Endothelial cell of umbilical vein (primary cell): ENCODE measurements around the gene KCNJ5. TPM values are rescaled to one million over a fixed set of nuclear protein-coding genes. Genes with fewer than 3 reads are reported as not detected.

Source experiments
- BruUV-seq: library from RNA; stranded (reverse); fragments of 400-500 nt; replicated peaks from 2 replicates; lab custom pipeline; 2021; lab: Mats Ljungman, UMichigan
- CTCF ChIA-PET: fragments of 300-600, 350-600 bp; sonication (Branson Sonifier 250); formaldehyde crosslinking; loops from one replicate; lab custom pipeline; 2021; ENCODE audit warnings: antibody characterized with exemption, inconsistent platforms; lab: Charles Lee
- POLR2A ChIA-PET: fragments of 300-600, 350-600 bp; sonication (Branson Sonifier 250); formaldehyde crosslinking; loops from one replicate; lab custom pipeline; 2021; ENCODE audit warnings: antibody characterized with exemption, inconsistent platforms; lab: Charles Lee
- DNase-seq: peaks from one replicate; pipeline ENCODE4 v3.0.0-alpha.2; 2011; ENCODE audit warnings: low read depth, low spot score
- FAIRE-seq: peaks from 2 replicates; lab custom pipeline; 2011; peaks lifted over from hg19 to GRCh38; lab: Jason Lieb, UNC
- H2AFZ ChIP-seq: 2 replicates; pipeline ENCODE4 v1.6.0; 2012; ENCODE audit warnings: low read depth, low read length, control low read depth, inconsistent platforms
- H3K27ac ChIP-seq: 2 replicates; pipeline ENCODE4 v1.5.1; 2011; ENCODE audit warnings: low read depth, mild to moderate bottlenecking, control low read depth, low read length, moderate library complexity; ENCODE audit not compliant: insufficient read depth
- H3K27me3 ChIP-seq, 2 experiments: 2 replicates each; pipeline versions ENCODE4 v1.6.0 to v1.6.1; 2011; ENCODE audit warnings: low read length in 2 of 2, mixed read lengths in 1 of 2; ENCODE audit not compliant: control insufficient read depth in 2 of 2, insufficient read depth in 2 of 2
- H3K36me3 ChIP-seq, 2 experiments: 2 replicates in 1 of 2; 3 replicates in 1 of 2; pipeline ENCODE4 v1.5.1; 2011; ENCODE audit warnings: low read length in 2 of 2, mild to moderate bottlenecking in 1 of 2, moderate library complexity in 1 of 2; ENCODE audit not compliant: control insufficient read depth in 2 of 2, insufficient read depth in 2 of 2; ENCODE audit errors: extremely low read depth in 1 of 2
- H3K4me1 ChIP-seq: 3 replicates; pipeline ENCODE4 v1.5.1; 2011; ENCODE audit warnings: mild to moderate bottlenecking, low read length; ENCODE audit not compliant: control insufficient read depth, insufficient read depth; ENCODE audit errors: extremely low read depth
- H3K4me2 ChIP-seq: 2 replicates; pipeline ENCODE4 v1.6.1; 2011; ENCODE audit warnings: low read length, control low read depth, mixed read lengths; ENCODE audit not compliant: insufficient read depth
- H3K4me3 ChIP-seq, 3 experiments: fragments of 200-600 bp in 1 of 3; sonication (generic), shearing (Covaris generic) in 1 of 3; replicated peaks in 1 of 3; 2 replicates each; pipeline ENCODE4 v1.5.1; 2011 to 2016; ENCODE audit warnings: control low read depth in 3 of 3, low read length in 3 of 3, mild to moderate bottlenecking in 2 of 3, inconsistent platforms in 1 of 3, low read depth in 1 of 3, moderate library complexity in 1 of 3; ENCODE audit not compliant: insufficient read depth in 1 of 3
- H3K79me2 ChIP-seq: 2 replicates; pipeline ENCODE4 v1.6.0; 2012; ENCODE audit warnings: low read length, inconsistent platforms; ENCODE audit not compliant: control insufficient read depth, insufficient read depth
- H3K9ac ChIP-seq: replicated peaks from 2 replicates; pipeline ENCODE3; 2011; ENCODE audit warnings: low read length, control low read depth; ENCODE audit not compliant: insufficient read depth; ENCODE audit errors: extremely low read depth
- H3K9me1 ChIP-seq: replicated peaks from 3 replicates; pipeline ENCODE4 v1.6.0; 2011; ENCODE audit warnings: mild to moderate bottlenecking, low read length; ENCODE audit not compliant: control insufficient read depth, insufficient read depth; ENCODE audit errors: extremely low read depth
- H3K9me3 ChIP-seq: replicated peaks from 2 replicates; pipeline ENCODE4 v1.5.1; 2012; ENCODE audit warnings: low read length, inconsistent platforms; ENCODE audit not compliant: control insufficient read depth, insufficient read depth
- H4K20me1 ChIP-seq: replicated peaks from 2 replicates; pipeline ENCODE3; 2011; ENCODE audit warnings: mild to moderate bottlenecking, low read length; ENCODE audit not compliant: control insufficient read depth, insufficient read depth; ENCODE audit errors: extremely low read depth
- CTCF ChIP-seq, 2 donors: IDR thresholded peaks; 1 replicate in 1 of 2; 2 replicates in 1 of 2; pipeline ENCODE4 v1.5.1; 2011; ENCODE audit warnings: low read length in 2 of 2, mild to moderate bottlenecking in 2 of 2, moderate library complexity in 2 of 2, control low read depth in 1 of 2, inconsistent platforms in 1 of 2, low read depth in 1 of 2; ENCODE audit not compliant: insufficient read depth in 1 of 2; ENCODE audit errors: extremely low read depth in 1 of 2
- EZH2 ChIP-seq: IDR thresholded peaks from 2 replicates; pipeline ENCODE4 v1.6.1; 2012; ENCODE audit warnings: borderline replicate concordance, low read depth, mild to moderate bottlenecking, moderate library complexity, low read length, inconsistent platforms; ENCODE audit not compliant: severe bottlenecking
- FOS ChIP-seq: IDR thresholded peaks from 2 replicates; pipeline ENCODE4 v1.6.1; 2011; ENCODE audit warnings: mild to moderate bottlenecking, low read length, moderate library complexity, borderline replicate concordance; ENCODE audit not compliant: insufficient read depth
- GATA2 ChIP-seq: IDR thresholded peaks from 2 replicates; pipeline ENCODE4 v1.7.0; 2011; ENCODE audit warnings: low read depth, mild to moderate bottlenecking, moderate library complexity, mixed read lengths, low read length; ENCODE audit not compliant: insufficient read length, insufficient read depth
- JUN ChIP-seq: IDR thresholded peaks from 2 replicates; pipeline ENCODE4 v1.6.1; 2011; ENCODE audit warnings: borderline replicate concordance, low read depth; ENCODE audit not compliant: insufficient read length, insufficient read depth
- MAX ChIP-seq: IDR thresholded peaks from 2 replicates; pipeline ENCODE4 v1.6.1; 2011; ENCODE audit not compliant: insufficient read depth, insufficient read length
- MYC ChIP-seq: IDR thresholded peaks from one replicate; pipeline ENCODE4 v1.6.1; 2011; ENCODE audit warnings: mild to moderate bottlenecking, low read depth, low read length
- POLR2A ChIP-seq: IDR thresholded peaks from 2 replicates; pipeline ENCODE4 v1.6.1; 2012; ENCODE audit warnings: low read depth, mild to moderate bottlenecking, control low read depth, low read length
- POLR2AphosphoS5 ChIP-seq: IDR thresholded peaks from 2 replicates; pipeline ENCODE4 v1.6.1; 2012; ENCODE audit warnings: low read depth, mild to moderate bottlenecking, control low read depth, low read length, moderate library complexity; ENCODE audit not compliant: insufficient read depth
- dilution Hi-C: fragments of 300-500 bp; cut with MboI; formaldehyde crosslinking; loops from one replicate; pipeline ENCODE4 v1.15.0; 2019; ENCODE audit warnings: low sequenced_read_pairs; ENCODE audit not compliant: extremely low pct_ligation_motif_present
- intact Hi-C: fragments of 100-400 bp; cut with micrococcal nuclease; formaldehyde crosslinking; loops from one replicate; pipeline ENCODE4 v1.10.0; 2022
- polyA plus RNA-seq, 4 experiments: library from polyadenylated mRNA; depleted of rRNA in 3 of 4; stranded (reverse) in 3 of 4; unstranded in 1 of 4; fragments of >200 nt; gene quantifications; 2 replicates each; pipeline versions ENCODE4 v1.2.1 to v1.2.3, GENCODE V29; 2011 to 2012; ENCODE audit warnings: missing spikeins in 1 of 4
- total RNA-seq: library from RNA; stranded (reverse); gene quantifications from 2 replicates; pipeline ENCODE4 v1.2.3, GENCODE V29; 2021

Gene KCNJ5
- total and polyA plus RNA-seq, 2 donors (not counting 3 experiments of a cell fraction or from before 2014, with no cell fraction given), result 0.13 TPM; not detected in 1

- H3K36me3 ChIP-seq, result no peaks in the 10 kb centered on the region
- ChIA-PET CTCF (interaction anchor here (1.3 to 11.2 kb wide), 3 partner anchors 15 to 65 kb away, joined by 4 to 951 read pairs (median 43); no protein-coding TSS in a partner anchor), POLR2A (no interaction called here)
- no peaks in the 10 kb centered on the region for H4K20me1 ChIP-seq
- FAIRE-seq, result no peak
- H3K4me1 ChIP-seq, result peaks cover 5% of the 10 kb centered on the region
- no peak overlapping the region for H3K27ac ChIP-seq
- TF ChIP-seq GATA2 (no peak), POLR2AphosphoS5 (no peak), POLR2A (no peak), JUN (no peak), EZH2 (no peak), CTCF (IDR thresholded peaks at IDR 0.05; ENCODE audit: extremely low read depth in 1 of 2, insufficient read depth in 1 of 2, low read depth in 1 of 2, low read length in 2 of 2) (no peak), MYC (no peak), FOS (no peak), MAX (no peak)
- H3K9me3 ChIP-seq, result no peaks in the 10 kb centered on the region
- dilution Hi-C loops (no loop called here), intact Hi-C loops (loop anchor here (1.0 kb wide), 1 partner anchor 16 kb away; no protein-coding TSS in a partner anchor)
- no peaks in the 10 kb centered on the region for H3K79me2 ChIP-seq
- H3K4me2 ChIP-seq, result peak overlapping the region; percentile 71
- H2AFZ ChIP-seq, result peak overlapping the region; percentile 50
- H3K9ac ChIP-seq, result no peak overlapping the region
- H3K4me3 ChIP-seq, result no peak overlapping the region
- peaks cover 40 to 44% of the 10 kb centered on the region in 2 experiments for H3K27me3 ChIP-seq
- H3K9me1 ChIP-seq, result no peaks in the 10 kb centered on the region
- no TSS peak for BruUV-seq
- no peak for DNase-seq
Measured at GRCh38 chr11:128890216-128890542, 977 bp upstream of the KCNJ5 start.
